Lower leg skin (tissue), 3 donors: ENCODE measurements around the gene SEC24D.

ENCODE experiments used
- POLR2A ChIP-seq, 2 donors: fragments of 450-650 bp; IDR thresholded peaks; one replicate each; pipeline ENCODE4 v1.6.1; 2016 to 2017; ENCODE audit warnings: antibody characterized with exemption in 2 of 2, mild to moderate bottlenecking in 1 of 2, moderate library complexity in 1 of 2
- TF ChIP-seq, protein P1 (sequence below), 3 donors: fragments of 450-650 bp; IDR thresholded peaks; one replicate each; pipeline ENCODE4 v1.5.1; 2016; ENCODE audit warnings: antibody characterized with exemption in 3 of 3, mild to moderate bottlenecking in 3 of 3, moderate library complexity in 2 of 3

- TF ChIP-seq, protein P1, sequence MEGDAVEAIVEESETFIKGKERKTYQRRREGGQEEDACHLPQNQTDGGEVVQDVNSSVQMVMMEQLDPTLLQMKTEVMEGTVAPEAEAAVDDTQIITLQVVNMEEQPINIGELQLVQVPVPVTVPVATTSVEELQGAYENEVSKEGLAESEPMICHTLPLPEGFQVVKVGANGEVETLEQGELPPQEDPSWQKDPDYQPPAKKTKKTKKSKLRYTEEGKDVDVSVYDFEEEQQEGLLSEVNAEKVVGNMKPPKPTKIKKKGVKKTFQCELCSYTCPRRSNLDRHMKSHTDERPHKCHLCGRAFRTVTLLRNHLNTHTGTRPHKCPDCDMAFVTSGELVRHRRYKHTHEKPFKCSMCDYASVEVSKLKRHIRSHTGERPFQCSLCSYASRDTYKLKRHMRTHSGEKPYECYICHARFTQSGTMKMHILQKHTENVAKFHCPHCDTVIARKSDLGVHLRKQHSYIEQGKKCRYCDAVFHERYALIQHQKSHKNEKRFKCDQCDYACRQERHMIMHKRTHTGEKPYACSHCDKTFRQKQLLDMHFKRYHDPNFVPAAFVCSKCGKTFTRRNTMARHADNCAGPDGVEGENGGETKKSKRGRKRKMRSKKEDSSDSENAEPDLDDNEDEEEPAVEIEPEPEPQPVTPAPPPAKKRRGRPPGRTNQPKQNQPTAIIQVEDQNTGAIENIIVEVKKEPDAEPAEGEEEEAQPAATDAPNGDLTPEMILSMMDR (IDR thresholded peaks at IDR 0.05), result no peak
- TF ChIP-seq POLR2A (IDR thresholded peaks at IDR 0.05), result no peak
These were observed 79.5 kb downstream of the SEC24D start for GRCh38 chr4:118756429-118756828.
